Measurements from ENCODE around the gene BTG2.

- TF ChIP-seq CTCF (IDR thresholded peaks at IDR 0.05; ENCODE audit: low read length) (no peak), EZH2phosphoT487 (IDR thresholded peaks at IDR 0.05; ENCODE audit: low read length) (no peak), EZH2 (optimal IDR thresholded peaks at IDR 0.05; ENCODE audit: low read depth, low read length) (no peak)
Observed at GRCh38 chr1:203308923-203309331, 3.6 kb downstream of the BTG2 start.
